Measurements from ENCODE around the gene KLRC3.
"Not testable (repeated sequence)": the region's sequence is repeated elsewhere in the genome, so short reads cannot be mapped to it uniquely, and the experiment has no call there.

Gene KLRC3

DNA sequence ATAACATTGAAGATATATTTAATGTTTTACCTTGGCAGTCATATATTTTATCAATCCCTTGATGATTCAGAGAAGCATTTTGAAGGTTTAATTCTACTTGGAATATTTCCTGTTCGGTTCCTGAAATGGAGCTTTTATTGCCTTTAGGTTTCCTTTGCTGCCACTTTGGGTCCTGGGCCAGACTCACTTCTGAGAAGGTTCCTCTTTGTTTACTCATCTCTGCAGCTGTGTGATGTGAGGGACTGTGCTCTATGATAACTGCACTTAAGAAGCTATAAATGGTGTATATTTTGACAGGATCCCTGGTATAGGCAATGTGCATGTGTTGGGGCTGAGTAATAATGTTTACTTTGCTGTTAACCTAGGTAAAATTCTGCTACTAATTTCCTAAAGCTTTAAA, at the start of gene KLRC3:
Gene KLRC3 (minus strand): TSS at position 262 of the 400 bp plus-strand sequence. CDS start 45 bp downstream, at position 217.
- DNase-seq, result not testable (repeated sequence)

DNA sequence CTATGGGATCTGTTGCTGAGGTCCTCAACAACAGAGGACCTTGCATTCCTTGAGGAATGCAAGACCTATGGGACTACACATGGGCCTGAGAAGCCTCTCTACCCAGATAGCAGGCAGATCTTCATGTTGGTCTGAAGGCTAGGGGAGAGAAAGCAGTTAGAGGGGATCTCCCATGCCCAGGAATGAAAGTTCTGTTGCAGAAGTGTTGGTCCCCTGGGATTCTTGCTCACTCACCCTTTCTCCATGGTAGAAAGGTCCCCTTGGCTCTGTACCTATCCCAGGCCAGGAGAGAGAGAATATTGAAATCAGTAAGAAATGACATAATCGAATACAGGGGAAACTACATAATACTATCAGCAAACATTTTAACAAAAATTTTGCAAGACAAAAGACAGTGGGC, 49.3 kb upstream of the KLRC3 start:
- DNase-seq, result no peak

DNA sequence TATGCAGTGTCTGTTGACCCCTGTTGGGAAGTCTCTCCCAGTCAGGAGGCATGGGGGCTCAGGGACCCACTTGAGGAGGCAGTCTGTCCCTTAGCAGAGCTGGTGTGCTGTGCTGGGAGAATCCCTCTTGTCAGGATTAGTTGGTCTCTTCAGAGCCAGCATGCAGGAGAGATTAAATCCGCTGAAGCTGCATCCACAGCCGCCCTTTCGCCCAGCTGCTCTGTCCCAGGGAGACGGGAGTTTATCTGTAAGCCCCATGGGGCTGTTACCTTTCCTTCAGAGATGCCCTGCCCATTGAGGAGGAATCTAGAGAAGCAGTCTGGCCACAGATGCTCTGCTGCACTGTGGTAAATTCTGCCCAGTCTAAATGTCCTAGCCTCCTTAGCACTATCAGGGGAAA, 45.9 kb upstream of the KLRC3 start:
- DNase-seq, result no peak

DNA sequence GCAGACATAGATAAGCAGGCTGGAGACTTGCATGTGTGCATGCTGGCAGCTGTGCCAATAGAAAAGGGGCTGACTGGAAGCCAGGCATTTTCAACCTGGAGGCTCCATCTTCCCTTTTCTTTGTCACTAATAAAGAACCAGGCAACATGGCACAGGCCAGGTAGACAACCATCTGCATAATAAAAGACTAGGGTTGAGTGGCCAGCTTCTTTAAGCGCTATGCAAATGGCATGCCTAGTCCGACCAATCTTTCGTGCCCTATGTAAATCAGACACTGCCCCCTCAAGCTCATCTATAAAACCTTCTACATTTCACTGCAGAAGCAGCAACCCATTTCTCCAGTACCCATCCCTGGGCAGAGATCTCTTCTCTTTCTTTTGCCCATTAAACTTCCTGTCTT, 37.4 kb upstream of the KLRC3 start:
- DNase-seq, result no peak

DNA sequence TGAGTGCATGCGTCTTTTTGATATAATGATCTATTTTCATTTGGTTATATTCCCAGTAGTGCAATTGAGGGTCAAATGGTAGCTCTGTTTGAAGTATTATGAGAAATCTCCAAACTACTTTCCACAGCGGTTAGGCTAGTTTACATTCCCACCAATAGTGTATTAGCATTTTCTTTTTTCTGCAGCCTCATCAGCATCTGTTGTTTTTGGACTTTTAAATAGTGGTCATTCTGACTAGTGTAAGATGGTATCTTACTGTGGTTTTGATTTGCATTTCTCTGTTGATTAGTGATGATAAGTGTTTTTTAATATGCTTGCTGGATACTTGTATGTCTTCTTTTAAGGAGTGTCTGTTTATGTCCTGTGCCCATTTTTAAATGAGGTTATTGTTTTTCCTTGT, 36.5 kb upstream of the KLRC3 start:
- DNase-seq, result no peak

DNA sequence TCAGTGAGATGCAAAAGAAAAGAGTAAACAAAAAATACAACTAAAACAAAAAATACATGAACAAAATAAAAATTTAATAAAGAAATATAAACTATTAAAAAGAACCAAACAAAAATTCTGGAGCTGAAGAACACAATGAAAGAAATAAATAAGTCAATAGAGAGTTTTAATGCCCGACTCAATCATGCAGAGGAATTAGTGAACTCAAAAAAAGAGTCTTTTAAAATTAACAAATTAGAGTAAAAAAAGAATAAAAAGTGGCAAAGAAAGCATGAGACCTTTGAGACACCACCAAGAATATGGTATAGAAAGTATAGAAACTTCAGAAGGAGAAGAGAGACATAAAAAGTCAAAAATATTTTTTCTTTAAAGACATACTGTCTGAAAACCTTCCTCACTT, 35.4 kb upstream of the KLRC3 start:
- DNase-seq, result no peak

DNA sequence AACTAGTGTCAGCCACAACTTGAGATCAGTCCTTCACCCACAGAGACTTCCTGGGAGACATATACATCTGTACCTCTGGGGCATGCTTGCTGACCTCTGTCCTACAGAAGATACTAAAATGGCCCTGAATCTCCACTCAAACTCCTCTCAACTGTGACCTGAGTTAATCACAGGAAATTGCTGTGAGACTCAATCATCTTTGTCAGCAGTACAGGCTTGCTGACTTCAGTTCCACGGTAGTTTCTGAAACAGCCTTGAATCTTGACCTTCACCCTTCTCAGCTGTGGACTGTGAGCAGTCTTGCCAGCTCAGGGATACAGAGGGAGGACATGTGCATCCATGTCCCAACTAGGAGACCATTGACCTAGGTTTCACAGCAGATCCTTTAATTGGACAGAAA, 34.1 kb upstream of the KLRC3 start:
- no peak for DNase-seq

DNA sequence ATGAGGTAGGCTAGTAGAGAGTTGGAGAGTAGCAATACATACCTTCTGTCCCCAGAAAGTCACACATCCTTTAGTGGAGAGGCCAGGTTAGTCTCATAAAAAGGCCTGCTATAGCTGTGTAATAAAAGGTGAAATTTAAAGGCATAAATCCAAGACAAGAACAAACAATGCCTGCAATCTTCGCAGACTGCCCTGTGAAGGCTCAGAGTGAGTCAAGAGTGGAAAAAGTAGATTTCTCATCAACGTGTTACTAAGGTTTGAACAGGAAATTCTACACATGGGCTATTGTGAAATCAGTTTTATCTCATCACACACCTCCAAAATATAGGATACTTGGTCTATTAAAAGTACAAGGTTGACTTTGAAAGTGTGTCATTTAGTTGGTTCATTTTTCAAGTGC, 32.8 kb upstream of the KLRC3 start, which contains the start of gene KLRC1:
Gene KLRC1 (minus strand): TSS at position 222 of the 400 bp plus-strand sequence. CDS start 2,221 bp downstream, outside the sequence.
- no peak for DNase-seq

DNA sequence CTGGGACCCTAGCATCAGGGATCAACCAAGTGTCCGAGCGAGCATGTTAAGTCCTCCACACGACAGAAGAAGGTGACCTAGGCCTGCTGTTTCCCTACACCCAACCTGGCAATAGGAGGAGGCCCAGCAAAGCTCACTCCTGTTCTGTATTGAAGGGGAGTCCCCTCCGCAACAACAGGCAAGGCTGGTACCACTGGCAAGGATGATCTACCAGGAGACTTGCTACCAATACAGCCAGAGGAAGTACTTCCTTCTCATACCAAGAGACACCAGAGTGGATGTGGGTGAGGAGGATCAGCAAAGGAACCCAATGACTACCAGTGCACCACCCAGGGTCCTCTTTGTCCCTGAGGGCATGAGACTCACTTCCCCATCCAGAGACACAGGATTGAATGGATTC, 27.8 kb upstream of the KLRC3 start:
- DNase-seq, result no peak

DNA sequence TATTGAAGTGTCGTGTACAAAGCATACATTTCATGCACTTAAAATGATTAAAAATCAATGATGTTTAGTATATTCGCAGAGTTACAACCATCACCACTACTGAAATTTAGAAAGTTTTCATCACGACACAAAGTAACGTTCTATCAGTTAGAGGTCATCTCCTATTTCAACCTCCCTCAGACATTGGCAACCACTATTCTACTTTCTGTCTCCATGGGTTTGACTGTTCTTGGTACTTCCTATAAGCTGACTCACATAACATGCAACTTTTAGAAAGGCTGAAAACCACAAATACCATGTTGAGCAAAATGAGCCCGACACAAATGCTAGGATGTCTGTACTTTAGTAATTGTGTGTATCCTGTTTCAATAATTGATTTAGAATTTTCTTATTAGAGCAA, 25.7 kb upstream of the KLRC3 start:
- DNase-seq, result not testable (repeated sequence)

DNA sequence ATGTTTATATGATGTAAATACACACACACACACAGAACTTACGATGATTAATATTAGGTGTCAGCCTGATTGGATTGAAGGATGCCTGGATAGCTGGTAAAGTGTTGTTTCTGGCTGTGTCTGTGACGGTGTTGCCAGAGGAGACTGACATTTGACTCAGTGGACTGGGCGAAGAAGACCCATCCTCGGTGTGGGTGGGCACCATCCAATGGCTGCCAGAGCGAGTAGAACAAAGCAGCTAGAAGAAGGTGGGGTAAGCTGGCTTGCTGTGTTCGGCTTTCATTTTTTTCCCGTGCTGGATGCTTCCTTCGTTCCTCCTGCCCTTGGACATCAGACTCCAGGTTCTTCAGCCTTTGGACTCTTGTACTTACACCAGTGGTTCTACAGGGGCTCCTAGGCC, 20.7 kb upstream of the KLRC3 start:
- not testable (repeated sequence) for DNase-seq

DNA sequence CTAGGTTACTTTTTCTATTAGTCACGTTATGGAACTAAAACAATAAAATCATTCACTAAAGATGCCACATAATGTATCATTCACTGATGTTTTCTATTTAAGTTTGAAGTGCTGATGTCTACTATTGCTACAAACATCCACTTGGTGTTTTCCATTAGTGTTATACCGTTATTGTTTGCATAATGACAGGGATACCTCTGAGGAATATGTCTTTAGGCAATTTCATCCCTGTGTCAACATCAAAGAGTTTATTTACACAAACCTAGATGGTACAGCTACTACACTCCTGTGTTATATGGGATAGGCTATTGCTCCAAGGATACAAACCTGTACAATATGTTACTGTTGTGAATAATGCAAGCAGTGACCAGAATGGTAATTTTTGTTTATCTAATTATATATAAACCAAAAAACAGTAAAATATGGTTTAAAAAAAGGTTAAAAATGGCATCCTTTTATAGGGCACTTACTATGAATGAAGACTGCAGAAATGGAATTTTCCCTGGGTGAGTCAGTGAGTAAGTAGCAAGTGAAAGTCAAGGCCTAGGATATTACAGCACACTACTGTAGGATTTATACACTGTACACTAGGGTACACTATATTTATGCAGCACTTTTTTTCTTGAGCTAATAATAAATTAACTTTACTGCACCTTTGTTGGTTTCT, 19.3 kb upstream of the KLRC3 start:
- not testable (repeated sequence) for DNase-seq

DNA sequence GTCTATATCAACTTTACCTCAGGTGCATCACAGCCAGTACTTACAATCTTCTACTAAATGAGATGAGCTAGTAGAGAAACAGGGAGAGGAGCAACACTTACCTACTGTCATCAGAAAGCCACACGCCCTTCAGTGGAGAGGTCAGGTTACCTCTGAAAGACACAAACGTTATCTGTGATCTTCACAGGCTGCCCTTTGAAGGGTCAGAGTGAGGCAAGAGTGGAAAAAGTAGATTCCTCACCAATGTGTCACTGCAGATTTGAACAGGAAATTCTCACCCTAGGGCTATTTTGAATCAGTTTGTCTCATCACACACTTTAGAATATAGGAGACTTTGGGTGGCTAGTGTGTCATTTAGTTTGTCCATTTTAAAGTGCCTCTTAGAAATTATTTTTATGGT, 17.2 kb upstream of the KLRC3 start:
- DNase-seq, result not testable (repeated sequence)

DNA sequence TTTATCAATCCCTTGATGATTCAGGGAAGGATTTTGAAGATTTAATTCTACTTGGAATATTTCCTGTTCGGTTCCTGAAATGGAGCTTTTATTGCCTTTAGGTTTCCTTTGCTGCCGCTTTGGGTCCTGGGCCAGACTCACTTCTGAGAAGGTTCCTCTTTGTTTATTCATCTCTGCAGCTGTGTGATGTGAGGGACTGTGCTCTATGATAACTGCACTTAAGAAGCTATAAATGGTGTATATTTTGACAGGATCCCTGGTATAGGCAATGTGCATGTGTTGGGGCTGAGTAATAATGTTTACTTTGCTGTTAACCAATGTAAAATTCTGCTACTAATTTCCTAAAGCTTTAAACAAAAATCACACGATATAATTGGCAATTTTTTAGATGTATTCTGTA, 15.4 kb upstream of the KLRC3 start, which contains the start of gene KLRC2:
Gene KLRC2 (minus strand): TSS at position 195 of the 400 bp plus-strand sequence. CDS start 24 bp downstream, at position 171.
- not testable (repeated sequence) for DNase-seq

DNA sequence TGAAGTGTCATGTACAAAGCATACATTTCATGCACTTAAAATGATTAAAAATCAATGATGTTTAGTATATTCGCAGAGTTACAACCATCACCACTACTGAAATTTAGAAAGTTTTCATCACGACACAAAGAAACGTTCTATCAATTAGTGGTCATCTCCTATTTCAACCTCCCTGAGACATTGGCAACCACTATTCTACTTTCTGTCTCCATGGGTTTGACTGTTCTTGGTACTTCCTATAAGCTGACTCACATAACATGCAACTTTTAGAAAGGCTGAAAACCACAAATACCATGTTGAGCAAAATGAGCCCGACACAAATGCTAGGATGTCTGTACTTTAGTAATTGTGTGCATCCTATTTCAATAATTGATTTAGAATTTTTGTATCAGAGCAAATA, 10.2 kb upstream of the KLRC3 start:
- DNase-seq, result not testable (repeated sequence)

DNA sequence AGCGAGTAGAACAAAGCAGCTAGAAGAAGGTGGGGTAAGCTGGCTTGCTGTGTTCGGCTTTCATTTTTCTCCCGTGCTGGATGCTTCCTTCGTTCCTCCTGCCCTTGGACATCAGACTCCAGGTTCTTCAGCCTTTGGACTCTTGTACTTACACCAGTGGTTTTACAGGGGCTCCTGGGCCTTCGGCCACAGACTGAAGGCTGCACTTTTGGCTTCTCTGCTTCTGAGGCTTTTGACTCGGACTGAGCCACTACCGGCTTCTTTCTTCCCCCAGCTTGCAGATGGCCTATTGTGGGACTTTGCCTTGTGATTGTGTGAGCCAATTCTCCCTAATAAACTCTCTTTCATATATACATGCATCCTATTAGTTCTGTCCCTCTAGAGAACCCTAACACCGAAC, 5.5 kb upstream of the KLRC3 start:
- DNase-seq, result not testable (repeated sequence)

DNA sequence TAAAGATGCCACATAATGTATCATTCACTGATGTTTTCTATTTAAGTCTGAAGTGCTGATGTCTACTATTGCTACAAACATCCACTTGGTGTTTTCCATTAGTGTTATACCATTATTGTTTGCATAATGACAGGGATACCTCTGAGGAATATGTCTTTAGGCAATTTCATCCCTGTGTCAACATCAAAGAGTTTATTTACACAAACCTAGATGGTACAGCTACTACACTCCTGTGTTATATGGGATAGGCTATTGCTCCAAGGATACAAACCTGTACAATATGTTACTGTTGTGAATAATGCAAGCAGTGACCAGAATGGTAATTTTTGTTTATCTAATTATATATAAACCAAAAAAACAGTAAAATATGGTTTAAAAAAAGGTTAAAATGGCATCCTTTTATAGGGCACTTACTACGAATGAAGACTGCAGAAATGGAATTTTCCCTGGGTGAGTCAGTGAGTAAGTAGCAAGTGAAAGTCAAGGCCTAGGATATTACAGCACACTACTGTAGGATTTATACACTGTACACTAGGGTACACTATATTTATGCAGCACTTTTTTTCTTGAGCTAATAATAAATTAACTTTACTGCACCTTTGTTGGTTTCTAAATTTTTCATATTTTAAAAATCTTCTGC, 4.0 kb upstream of the KLRC3 start:
- not testable (repeated sequence) for DNase-seq

DNA sequence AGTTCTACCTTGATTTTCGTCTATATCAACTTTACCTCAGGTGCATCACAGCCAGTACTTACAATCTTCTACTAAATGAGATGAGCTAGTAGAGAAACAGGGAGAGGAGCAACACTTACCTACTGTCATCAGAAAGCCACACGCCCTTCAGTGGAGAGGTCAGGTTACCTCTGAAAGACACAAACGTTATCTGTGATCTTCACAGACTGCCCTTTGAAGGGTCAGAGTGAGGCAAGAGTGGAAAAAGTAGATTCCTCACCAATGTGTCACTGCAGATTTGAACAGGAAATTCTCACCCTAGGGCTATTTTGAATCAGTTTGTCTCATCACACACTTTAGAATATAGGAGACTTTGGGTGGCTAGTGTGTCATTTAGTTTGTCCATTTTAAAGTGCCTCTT, 1.8 kb upstream of the KLRC3 start:
- not testable (repeated sequence) for DNase-seq

DNA sequence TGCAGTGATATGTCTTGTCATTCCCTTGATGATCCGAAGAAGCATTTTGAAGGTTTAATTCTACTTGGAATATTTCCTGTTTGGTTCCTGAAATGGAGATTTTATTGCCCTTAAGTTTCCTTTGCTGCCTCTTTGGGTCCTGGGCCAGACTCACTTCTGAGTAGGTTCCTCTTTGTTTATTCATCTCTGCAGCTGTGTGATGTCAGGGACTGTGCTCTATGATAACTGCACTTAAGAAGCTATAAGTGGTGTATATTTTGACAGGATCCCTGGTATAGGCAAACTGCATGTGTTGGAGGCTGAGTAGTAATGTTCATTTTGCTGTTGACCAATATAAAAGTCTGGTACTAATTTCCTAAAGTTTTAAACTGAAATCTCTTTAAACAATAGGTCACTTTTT, 11.0 kb downstream of the KLRC3 start, which contains the start of gene KLRC4:
Gene KLRC4 (minus strand): TSS at position 366 of the 400 bp plus-strand sequence. CDS start 182 bp downstream, at position 184.
- no peak for DNase-seq

DNA sequence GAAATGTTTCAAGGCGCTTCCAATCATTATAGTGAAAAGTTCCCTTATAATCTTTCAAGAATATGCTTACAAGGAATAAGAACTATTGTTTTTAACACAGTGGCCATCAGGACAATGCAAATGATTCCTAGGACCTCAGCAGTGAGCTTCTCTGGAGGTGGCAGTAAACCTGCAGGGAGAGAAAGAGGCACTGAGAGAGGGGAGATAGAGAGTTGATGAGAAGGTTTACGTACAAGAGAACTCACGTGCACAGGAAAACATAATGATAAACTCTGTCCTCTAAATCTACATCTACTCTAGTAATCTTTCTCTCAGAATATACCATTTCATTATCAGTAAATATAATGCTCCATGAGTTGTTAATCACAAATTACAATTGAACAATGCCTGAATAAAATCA, 11.6 kb downstream of the KLRC3 start:
- no peak for DNase-seq

DNA sequence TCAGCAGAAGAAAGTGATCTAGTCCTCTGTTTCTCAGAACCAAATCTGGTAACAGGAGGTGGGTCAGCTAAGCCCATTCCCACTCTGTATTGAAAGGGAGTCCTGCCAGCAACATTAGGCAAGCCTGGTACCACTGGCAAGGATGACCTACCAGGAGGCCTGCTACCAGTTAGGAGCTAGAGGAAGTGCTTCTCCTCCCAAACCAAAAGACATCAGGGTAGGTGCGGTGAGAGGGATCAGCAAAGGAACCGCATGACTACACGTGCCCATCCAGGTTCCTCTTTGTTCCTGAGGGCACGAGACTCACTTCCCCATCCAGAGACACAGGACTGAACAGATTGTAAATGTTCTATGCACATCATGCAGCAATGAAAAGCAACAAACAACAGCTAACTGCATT, 13.7 kb downstream of the KLRC3 start:
- DNase-seq, result no peak

DNA sequence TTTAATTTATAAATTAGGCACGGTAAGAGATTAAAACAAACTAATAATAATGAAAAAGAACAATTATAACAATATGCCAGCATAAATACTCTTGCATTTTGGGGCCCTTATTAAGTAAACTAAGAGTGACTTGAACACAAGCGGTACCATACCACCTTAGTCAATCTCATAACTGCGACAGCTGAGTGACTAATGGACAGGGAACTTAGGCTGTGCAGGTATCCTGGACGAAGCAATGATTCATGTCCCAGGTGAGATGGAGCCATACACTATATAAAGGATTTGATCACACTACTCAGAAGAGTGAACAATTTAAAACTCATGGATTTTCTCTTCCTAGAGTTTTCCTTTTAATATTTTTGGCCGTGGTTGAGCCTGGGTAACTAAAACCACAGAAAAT, 15.1 kb downstream of the KLRC3 start:
- DNase-seq, result no peak

DNA sequence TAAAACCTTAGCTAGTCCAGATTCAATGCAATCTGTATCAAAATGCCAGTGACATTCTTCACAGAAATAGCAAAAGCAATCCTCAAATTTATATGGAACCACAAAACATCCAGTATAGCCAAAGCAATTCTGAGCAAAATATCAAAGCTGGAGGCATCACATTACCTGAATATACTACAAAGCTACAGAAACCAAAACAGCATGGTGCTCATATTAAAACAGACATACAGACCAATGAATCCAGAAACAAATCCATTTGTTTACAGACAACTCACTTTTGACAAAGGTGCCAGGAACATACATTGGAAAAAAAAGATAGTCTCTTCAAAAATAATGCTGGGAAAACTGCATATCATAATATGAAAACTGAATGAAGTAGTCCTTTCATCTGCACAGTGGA, 15.6 kb downstream of the KLRC3 start:
- no peak for DNase-seq

DNA sequence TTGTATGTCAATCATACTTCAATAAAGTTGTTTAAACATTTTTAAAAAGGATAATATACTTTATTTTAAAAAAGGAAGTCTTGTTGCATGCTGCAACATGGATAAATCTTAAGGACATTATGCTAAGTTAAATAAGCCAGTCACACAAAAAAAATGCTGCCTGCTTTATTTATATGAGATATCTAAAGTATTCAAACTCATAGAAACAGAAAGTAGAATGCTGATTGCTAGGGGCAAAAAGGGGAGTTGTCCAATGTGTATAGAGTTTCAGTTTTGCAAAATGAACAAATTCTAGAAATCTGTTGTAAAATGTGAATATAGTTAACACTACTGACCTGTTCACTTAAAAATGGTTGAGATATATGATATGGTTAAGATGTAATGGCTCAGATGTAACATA, 19.6 kb downstream of the KLRC3 start:
- no peak for DNase-seq

Measured in NCI-H2171 treated with DMSO at 0.1 percent for 48 hours (cell line).